Esophagus squamous epithelium (tissue), 5 donors: ENCODE measurements around the gene WDR18. TPM values are rescaled to one million over a fixed set of nuclear protein-coding genes. Genes with fewer than 3 reads are reported as not detected.

Experiments
- DNase-seq: peaks from one replicate; lab custom pipeline; 2025; lab: John Stamatoyannopoulos, UW
- H3K27ac ChIP-seq, 4 donors: fragments of 200-600 bp; sonication (generic); one replicate each; pipeline ENCODE4 v1.5.1; 2016 to 2019; ENCODE audit warnings: mild to moderate bottlenecking in 1 of 4
- H3K27me3 ChIP-seq, 4 donors: fragments of 200-600 bp; sonication (generic); 1 replicate in 3 of 4; 2 replicates in 1 of 4; pipeline versions ENCODE4 v1.5.1 to v1.6.0; 2017 to 2021; ENCODE audit warnings: antibody characterized with exemption in 1 of 4
- H3K36me3 ChIP-seq, 3 donors: fragments of 200-600 bp; sonication (generic); one replicate each; pipeline ENCODE4 v1.5.1; 2016 to 2019
- H3K4me1 ChIP-seq, 3 donors: fragments of 200-600 bp; sonication (generic); one replicate each; pipeline ENCODE4 v1.5.1; 2017 to 2019
- H3K4me3 ChIP-seq, 4 donors: fragments of 200-600 bp; sonication (generic); 1 replicate in 3 of 4; 2 replicates in 1 of 4; pipeline ENCODE4 v1.5.1; 2016 to 2019; ENCODE audit warnings: mild to moderate bottlenecking in 2 of 4, moderate library complexity in 1 of 4
- H3K9me3 ChIP-seq, 3 donors: fragments of 200-600 bp; sonication (generic); one replicate each; pipeline ENCODE4 v1.5.1; 2016 to 2019
- POLR2A ChIP-seq, 4 donors: fragments of 450-650 bp; IDR thresholded peaks; one replicate each; pipeline ENCODE4 v1.6.1; 2017; ENCODE audit warnings: antibody characterized with exemption in 4 of 4, mild to moderate bottlenecking in 4 of 4, moderate library complexity in 3 of 4
- WGBS, 2 donors: methylation state at CpG; one replicate each; pipeline ENCODE4 v1.1.5; 2018; 5-methylcytosine and 5-hydroxymethylcytosine counted together
- intact Hi-C: fragments of 100-400 bp; cut with DNase I; formaldehyde crosslinking; loops from one replicate; pipeline ENCODE4 v1.15.0; 2022
- total RNA-seq, 4 donors: library from RNA; depleted of rRNA; stranded (reverse); fragments of >200 nt; gene quantifications; one replicate each; pipeline ENCODE4 v1.1.0, GENCODE V29; 2016
- TF ChIP-seq, protein P1 (sequence below), 6 experiments: fragments of 450-650 bp in 4 of 6; fragments of 200-600 bp in 2 of 6; sonication (generic) in 2 of 6; IDR thresholded peaks; one replicate each; pipeline ENCODE4 v1.5.1; 2016 to 2019; ENCODE audit warnings: antibody characterized with exemption in 6 of 6, mild to moderate bottlenecking in 4 of 6, moderate library complexity in 4 of 6
- donor health status: DM: yes; HTN: yes; CAD: no.

WDR18 gene
- total RNA-seq, 4 donors from 2014 or later, result 28.2 to 70.1 (median 53.0) TPM

DNA sequence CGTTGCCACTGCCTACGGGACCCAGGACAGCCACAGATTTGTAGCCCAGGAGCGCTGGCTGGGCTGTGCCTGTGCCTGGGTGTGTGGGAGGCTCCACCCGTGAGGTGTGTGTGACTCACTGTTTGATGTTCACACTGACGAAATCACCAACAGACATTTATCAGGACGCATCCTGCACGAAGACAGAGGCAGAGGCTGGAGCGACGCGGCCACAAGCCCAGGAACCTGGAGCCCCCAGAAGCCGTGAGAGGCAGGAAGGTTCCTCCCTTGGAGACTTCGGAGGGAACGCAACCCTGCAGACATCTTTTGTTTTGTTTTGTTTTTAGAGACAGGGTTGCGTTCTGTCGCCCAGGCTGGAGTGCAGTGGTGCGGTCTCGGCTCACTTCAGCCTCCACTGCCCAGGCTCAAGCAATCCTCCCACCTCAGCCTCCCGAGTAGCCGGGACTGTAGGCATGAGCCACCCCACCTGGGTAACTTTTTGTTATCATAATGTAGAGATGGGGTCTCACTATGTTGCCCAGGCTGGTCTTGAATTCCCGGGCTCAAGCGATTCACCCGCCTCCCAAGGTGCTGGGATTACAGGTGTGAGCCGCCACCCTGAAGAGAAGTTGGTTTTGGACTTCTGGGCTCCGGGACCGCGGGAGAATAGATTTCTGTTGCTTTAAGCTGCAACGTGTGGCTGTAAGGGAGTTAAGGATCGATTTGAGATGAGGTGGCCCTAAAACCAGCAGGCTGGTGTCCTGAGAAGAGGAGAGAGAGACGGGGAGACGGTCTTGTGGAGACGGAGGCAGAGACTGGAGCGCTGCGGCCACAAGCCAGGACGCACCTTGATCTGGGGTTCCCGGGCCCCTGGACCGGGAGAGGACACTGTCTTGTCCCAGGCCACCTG lies 24.9 kb upstream of the WDR18 start:
- TF ChIP-seq, protein P1, sequence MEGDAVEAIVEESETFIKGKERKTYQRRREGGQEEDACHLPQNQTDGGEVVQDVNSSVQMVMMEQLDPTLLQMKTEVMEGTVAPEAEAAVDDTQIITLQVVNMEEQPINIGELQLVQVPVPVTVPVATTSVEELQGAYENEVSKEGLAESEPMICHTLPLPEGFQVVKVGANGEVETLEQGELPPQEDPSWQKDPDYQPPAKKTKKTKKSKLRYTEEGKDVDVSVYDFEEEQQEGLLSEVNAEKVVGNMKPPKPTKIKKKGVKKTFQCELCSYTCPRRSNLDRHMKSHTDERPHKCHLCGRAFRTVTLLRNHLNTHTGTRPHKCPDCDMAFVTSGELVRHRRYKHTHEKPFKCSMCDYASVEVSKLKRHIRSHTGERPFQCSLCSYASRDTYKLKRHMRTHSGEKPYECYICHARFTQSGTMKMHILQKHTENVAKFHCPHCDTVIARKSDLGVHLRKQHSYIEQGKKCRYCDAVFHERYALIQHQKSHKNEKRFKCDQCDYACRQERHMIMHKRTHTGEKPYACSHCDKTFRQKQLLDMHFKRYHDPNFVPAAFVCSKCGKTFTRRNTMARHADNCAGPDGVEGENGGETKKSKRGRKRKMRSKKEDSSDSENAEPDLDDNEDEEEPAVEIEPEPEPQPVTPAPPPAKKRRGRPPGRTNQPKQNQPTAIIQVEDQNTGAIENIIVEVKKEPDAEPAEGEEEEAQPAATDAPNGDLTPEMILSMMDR (IDR thresholded peaks at IDR 0.05), result no peak
- TF ChIP-seq POLR2A (IDR thresholded peaks at IDR 0.05), result no peak
- H3K4me1 ChIP-seq, result peaks cover 0 to 16% (median 0%) of the 10 kb centered on the region in 3 donors
- peaks cover 0 to 16% (median 1%) of the 10 kb centered on the region in 3 donors for H3K36me3 ChIP-seq
- 65 to 82% methylated on average over 22 to 24 of the region's 36 CpGs for WGBS, 2 donors
- H3K27me3 ChIP-seq, result no peaks in the 10 kb centered on the region
- intact Hi-C loops, result no loop called here
- H3K9me3 ChIP-seq, result no peaks in the 10 kb centered on the region
- no peak overlapping the region for H3K4me3 ChIP-seq
- H3K27ac ChIP-seq, result no peak overlapping the region
- no peak for DNase-seq

DNA sequence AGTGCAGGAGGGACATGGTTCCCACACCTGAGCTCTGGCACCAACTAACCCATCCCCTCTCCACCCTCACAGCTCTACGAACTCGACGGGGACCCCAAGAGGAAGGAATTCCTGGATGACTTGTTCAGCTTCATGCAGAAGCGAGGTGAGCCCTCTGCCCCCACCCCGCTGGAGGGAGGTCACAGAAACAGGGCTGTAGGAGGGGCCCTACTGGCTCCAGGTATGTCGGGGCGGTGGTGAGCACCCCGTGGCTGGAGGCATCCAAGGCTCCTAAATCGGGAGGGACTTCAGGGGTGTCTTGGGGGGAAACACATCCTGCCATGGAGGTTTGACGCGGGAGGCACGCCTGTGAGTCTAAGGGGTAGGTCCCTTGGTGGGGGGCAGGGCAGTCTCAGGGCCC lies 24.1 kb upstream of the WDR18 start:
- Histone ChIP-seq H3K36me3 (peaks cover under 1 to 24% (median 6%) of the 10 kb centered on the region in 3 donors), H3K27me3 (no peaks in the 10 kb centered on the region), H3K4me3 (no peak overlapping the region), H3K4me1 (peaks cover 0 to 16% (median 0%) of the 10 kb centered on the region in 3 donors), H3K9me3 (no peaks in the 10 kb centered on the region), H3K27ac (no peak overlapping the region)
- TF ChIP-seq, protein P1 (IDR thresholded peaks at IDR 0.05), result no peak
- TF ChIP-seq POLR2A (IDR thresholded peaks at IDR 0.05), result no peak
- no peak for DNase-seq
- intact Hi-C loops, result no loop called here
- WGBS, 2 donors, result 65% methylated on average over 4 to 11 of the region's 12 CpGs

DNA sequence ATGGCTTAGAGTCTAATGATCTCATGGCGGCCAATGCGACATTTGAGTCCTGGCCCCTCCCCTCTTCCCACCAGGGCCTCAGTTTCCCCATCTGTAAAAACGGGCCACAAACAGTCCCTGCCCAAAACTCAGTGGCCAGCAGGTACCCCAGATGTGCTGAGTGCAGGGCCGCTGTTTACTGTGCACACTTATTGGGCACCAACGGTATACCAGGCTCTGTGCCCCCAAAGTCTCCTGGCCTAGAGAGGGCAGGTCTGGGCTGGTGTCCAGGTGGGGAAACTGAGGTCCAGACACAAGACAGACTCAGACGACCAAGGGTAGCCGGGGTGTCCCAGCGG lies 23.6 kb upstream of the WDR18 start:
- Histone ChIP-seq H3K9me3 (no peaks in the 10 kb centered on the region), H3K27me3 (no peaks in the 10 kb centered on the region), H3K4me1 (peaks cover 0 to 16% (median 0%) of the 10 kb centered on the region in 3 donors), H3K36me3 (peaks cover 4 to 30% (median 6%) of the 10 kb centered on the region in 3 donors), H3K4me3 (no peak overlapping the region), H3K27ac (no peak overlapping the region)
- WGBS, 2 donors, result 63% methylated on average over 4 of the region's 8 CpGs; no CpG with 5 or more reads in 1 of the 2 donors
- no peak for TF ChIP-seq POLR2A (IDR thresholded peaks at IDR 0.05)
- TF ChIP-seq, protein P1 (IDR thresholded peaks at IDR 0.05), result no peak
- intact Hi-C loops, result no loop called here
- DNase-seq, result no peak

DNA sequence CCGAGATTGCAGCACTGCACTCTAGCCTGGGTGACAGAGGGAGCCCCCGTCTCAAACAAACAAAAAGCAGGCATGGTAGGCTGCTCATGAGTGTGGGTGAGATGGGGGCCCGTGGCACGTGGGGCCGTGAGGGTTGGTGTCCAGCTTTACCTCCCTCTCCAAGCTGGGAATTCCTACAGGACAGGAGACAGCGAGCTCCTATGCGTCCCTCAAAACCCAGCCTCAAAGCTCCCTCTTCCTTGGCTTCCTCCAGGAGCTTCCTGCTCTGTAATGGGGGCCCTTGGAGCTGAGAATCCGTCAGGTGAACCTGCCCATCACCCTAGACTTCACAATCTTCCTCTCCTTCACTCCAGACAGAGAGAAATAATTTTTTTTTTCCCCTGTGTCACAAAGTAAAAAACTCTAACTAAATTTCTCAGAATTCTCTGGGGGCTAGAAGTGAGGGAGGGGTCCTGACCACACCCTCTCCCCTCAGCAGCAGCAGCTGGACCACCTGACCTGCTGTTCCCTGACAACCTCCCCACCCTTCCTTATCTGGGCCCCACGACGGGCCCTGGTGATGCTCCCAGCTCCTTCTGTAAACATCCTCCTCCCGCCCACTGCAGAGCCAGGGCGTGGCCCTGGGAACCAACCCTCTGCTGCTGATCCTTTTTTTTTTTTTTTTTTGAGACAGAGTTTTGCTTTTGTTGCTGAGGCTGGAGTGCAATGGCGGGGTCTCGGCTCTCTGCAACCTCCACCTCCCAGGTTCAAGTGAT lies 22.1 kb upstream of the WDR18 start:
- Histone ChIP-seq H3K4me3 (no peak overlapping the region), H3K36me3 (peaks cover 4 to 43% (median 6%) of the 10 kb centered on the region in 3 donors), H3K27ac (no peak overlapping the region), H3K4me1 (peaks cover 0 to 10% (median 0%) of the 10 kb centered on the region in 3 donors), H3K27me3 (no peaks in the 10 kb centered on the region), H3K9me3 (no peaks in the 10 kb centered on the region)
- intact Hi-C loops, result no loop called here
- WGBS, 2 donors, result 59 to 71% methylated on average over 13 of the region's 14 CpGs
- TF ChIP-seq POLR2A (IDR thresholded peaks at IDR 0.05), result no peak
- TF ChIP-seq, protein P1 (IDR thresholded peaks at IDR 0.05), result no peak
- DNase-seq, result no peak
